A673 (cell line): ENCODE measurements around the gene MLF2. TPM values are rescaled to one million over a fixed set of nuclear protein-coding genes. Genes with fewer than 3 reads are reported as not detected.

Source experiments
- BruUV-seq: library from RNA; stranded (reverse); fragments of 400-500 nt; replicated peaks from 2 replicates; lab custom pipeline; 2021; lab: Mats Ljungman, UMichigan
- CTCF ChIA-PET: fragments of 300-600 bp; sonication (Branson Sonifier 250); formaldehyde crosslinking; loops from one replicate; lab custom pipeline; 2022; ENCODE audit warnings: antibody characterized with exemption; lab: Charles Lee
- POLR2A ChIA-PET: fragments of 300-600 bp; sonication (Branson Sonifier 250); formaldehyde crosslinking; loops from one replicate; lab custom pipeline; 2022; ENCODE audit warnings: antibody characterized with exemption; ENCODE audit not compliant: low non-redundant PET; lab: Charles Lee
- DNase-seq: peaks from one replicate; pipeline ENCODE4 v3.0.0-alpha.2; 2015; ENCODE audit warnings: low spot score
- H3K27ac ChIP-seq: fragments of 200-600 bp; sonication (generic); 2 replicates; pipeline ENCODE4 v1.5.1; 2016; ENCODE audit warnings: mixed run types, low read depth, mild to moderate bottlenecking, mixed read lengths, antibody characterized with exemption, low read length; ENCODE audit not compliant: poor library complexity, severe bottlenecking
- H3K27me3 ChIP-seq: fragments of 200-600 bp; sonication (generic); replicated peaks from 2 replicates; pipeline ENCODE4 v1.6.1; 2017; ENCODE audit warnings: mixed run types, low read depth, mild to moderate bottlenecking, mixed read lengths, antibody characterized with exemption, low read length; ENCODE audit not compliant: insufficient read depth, poor library complexity
- H3K36me3 ChIP-seq: fragments of 200-600 bp; sonication (generic); 2 replicates; pipeline ENCODE4 v1.6.1; 2016; ENCODE audit warnings: mixed run types, mild to moderate bottlenecking, mixed read lengths, antibody characterized with exemption, low read length; ENCODE audit not compliant: insufficient read depth, poor library complexity, severe bottlenecking
- H3K4me1 ChIP-seq: fragments of 200-600 bp; sonication (generic); 2 replicates; pipeline ENCODE4 v1.6.1; 2017; ENCODE audit warnings: mixed run types, mild to moderate bottlenecking, mixed read lengths, antibody characterized with exemption, low read length; ENCODE audit not compliant: insufficient read depth, poor library complexity, severe bottlenecking
- H3K4me3 ChIP-seq: fragments of 200-600 bp; sonication (generic); 2 replicates; pipeline ENCODE4 v1.5.1; 2016; ENCODE audit warnings: low read depth, mixed run types, mild to moderate bottlenecking, mixed read lengths, low read length; ENCODE audit not compliant: poor library complexity, severe bottlenecking
- H3K9me3 ChIP-seq: fragments of 200-600 bp; sonication (generic); 2 replicates; pipeline ENCODE4 v1.6.1; 2016; ENCODE audit warnings: mixed run types, low read depth, mild to moderate bottlenecking, mixed read lengths, antibody characterized with exemption, low read length; ENCODE audit not compliant: poor library complexity, severe bottlenecking
- CTCF ChIP-seq: fragments of 300-800, 200-600 bp; sonication (generic); conservative IDR thresholded peaks from 2 replicates; pipeline ENCODE4 v1.5.1; 2017; ENCODE audit warnings: low read depth, mild to moderate bottlenecking, antibody characterized with exemption, low read length, moderate library complexity, mixed read lengths
- EZH2 ChIP-seq: fragments of 200-600 bp; sonication (generic); IDR thresholded peaks from 2 replicates; pipeline ENCODE4 v1.6.1; 2017; ENCODE audit warnings: borderline replicate concordance, low read depth, mild to moderate bottlenecking, mixed read lengths, antibody characterized with exemption, low read length; ENCODE audit not compliant: poor library complexity, severe bottlenecking
- intact Hi-C: fragments of 100-400 bp; cut with micrococcal nuclease; formaldehyde crosslinking; loops from one replicate; pipeline ENCODE4 v1.10.0; 2022; ENCODE audit not compliant: unreplicated experiment
- total RNA-seq: library from RNA; stranded (reverse); gene quantifications from 2 replicates; pipeline ENCODE4 v1.2.3, GENCODE V29; 2021

Gene MLF2
- total RNA-seq, 1 experiment from 2014 or later, result 242 TPM

- H3K27ac ChIP-seq, result no peak overlapping the region
- H3K27me3 ChIP-seq, result no peaks in the 10 kb centered on the region
- intact Hi-C loops, result no loop called here
- no peak for TF ChIP-seq EZH2
- TF ChIP-seq CTCF, result no peak
- POLR2A ChIA-PET, result interaction anchor here (0.7 kb wide), 1 partner anchor 36 kb away, joined by 3 read pairs; no protein-coding TSS in a partner anchor
- no peak overlapping the region for H3K4me3 ChIP-seq
- no peaks in the 10 kb centered on the region for H3K4me1 ChIP-seq
- H3K36me3 ChIP-seq, result peaks cover 32% of the 10 kb centered on the region
- H3K9me3 ChIP-seq, result no peaks in the 10 kb centered on the region
- BruUV-seq, result no TSS peak
- CTCF ChIA-PET, result no interaction called here
- DNase-seq, result no peak
Observed at GRCh38 chr12:6730169-6730568, 22.8 kb downstream of the MLF2 start.

GRCh38 chr12:6729186-6729585 is 23.8 kb downstream of the MLF2 start:
- H3K27ac ChIP-seq, result no peak overlapping the region
- peaks cover 5% of the 10 kb centered on the region for H3K4me1 ChIP-seq
- POLR2A ChIA-PET, result no interaction called here
- H3K9me3 ChIP-seq, result no peaks in the 10 kb centered on the region
- no peak for DNase-seq
- no peak overlapping the region for H3K4me3 ChIP-seq
- TF ChIP-seq EZH2 (no peak), CTCF (no peak)
- intact Hi-C loops, result no loop called here
- BruUV-seq, result no TSS peak
- no peaks in the 10 kb centered on the region for H3K27me3 ChIP-seq
- CTCF ChIA-PET, result no interaction called here
- H3K36me3 ChIP-seq, result peaks cover 32% of the 10 kb centered on the region

GRCh38 chr12:6725350-6725749 is 27.6 kb downstream of the MLF2 start:
- POLR2A ChIA-PET, result no interaction called here

More at GRCh38 chr12:6725350-6725749, 27.6 kb downstream of the MLF2 start:
- Histone ChIP-seq H3K9me3 (no peaks in the 10 kb centered on the region), H3K4me3 (peak overlapping the region; percentile 56), H3K27me3 (no peaks in the 10 kb centered on the region), H3K4me1 (peaks cover 10% of the 10 kb centered on the region), H3K36me3 (peaks cover 19% of the 10 kb centered on the region), H3K27ac (no peak overlapping the region)
- intact Hi-C loops, result no loop called here
- CTCF ChIA-PET, result no interaction called here
- TF ChIP-seq EZH2 (no peak), CTCF (no peak)
- BruUV-seq, result no TSS peak
- DNase-seq, result no peak
